AG04450 (cell line): ENCODE results near the gene USH2A. TPM values are rescaled to one million over a fixed set of nuclear protein-coding genes. Genes with fewer than 3 reads are reported as not detected.

Source experiments
- CTCF ChIA-PET: fragments of 300-600, 350-600 bp; formaldehyde crosslinking; extraction: SDS; loops from one replicate; lab custom pipeline; 2022; ENCODE audit warnings: antibody characterized with exemption, inconsistent platforms; lab: Charles Lee
- POLR2A ChIA-PET: fragments of 350-600 bp; formaldehyde crosslinking; extraction: SDS; loops from one replicate; lab custom pipeline; 2021; ENCODE audit warnings: antibody characterized with exemption, inconsistent platforms; lab: Yijun Ruan, JAX
- DNase-seq: peaks from one replicate; pipeline ENCODE4 v3.0.0-alpha.2; 2011; ENCODE audit warnings: low read depth, low spot score
- H3K27ac ChIP-seq: one replicate; pipeline ENCODE4 v1.5.1; 2012; ENCODE audit warnings: low read depth, low read length, control low read depth
- H3K27me3 ChIP-seq: one replicate; pipeline ENCODE4 v1.6.0; 2012; ENCODE audit warnings: low read length; ENCODE audit not compliant: control insufficient read depth, insufficient read depth
- H3K4me3 ChIP-seq: 2 replicates; pipeline ENCODE4 v1.5.1; 2011; ENCODE audit warnings: mild to moderate bottlenecking, low read depth, low read length, control low read depth
- H3K9me3 ChIP-seq: 2 replicates; pipeline ENCODE4 v1.5.1; 2012; ENCODE audit warnings: low read length; ENCODE audit not compliant: control insufficient read depth, insufficient read depth
- CTCF ChIP-seq: IDR thresholded peaks from 2 replicates; pipeline ENCODE4 v1.5.1; 2011; ENCODE audit warnings: low read depth, low read length, control low read depth, inconsistent platforms
- polyA plus RNA-seq: library from polyadenylated mRNA; depleted of rRNA; stranded (reverse); fragments of >200 nt; gene quantifications from 2 replicates; pipeline ENCODE4 v1.2.3, GENCODE V29; 2011

The USH2A gene
- polyA plus RNA-seq, 1 experiment = 0.01 TPM

- no peaks in the 10 kb centered on the region; the same call in 1 of the 2 replicates for H3K9me3 ChIP-seq
- no peak overlapping the region for H3K4me3 ChIP-seq
- CTCF ChIA-PET = interaction anchor here (1.0 to 1.1 kb wide), 2 partner anchors 16 to 23 kb away, joined by 3 read pairs; no protein-coding TSS in a partner anchor
- no peak for TF ChIP-seq CTCF
- H3K27me3 ChIP-seq = no peaks in the 10 kb centered on the region
- H3K27ac ChIP-seq = no peak overlapping the region
- no peak for DNase-seq
- POLR2A ChIA-PET = no interaction called here
Observed at GRCh38 chr1:215590779-215591491, 832.3 kb downstream of the USH2A start.

GRCh38 chr1:215589650-215590435 lies 833.4 kb downstream of the USH2A start:
- H3K9me3 ChIP-seq = no peaks in the 10 kb centered on the region; the same call in 1 of the 2 replicates
- no peaks in the 10 kb centered on the region for H3K27me3 ChIP-seq
- no peak for TF ChIP-seq CTCF
- ChIA-PET CTCF (interaction anchor here (1.1 kb wide), 1 partner anchor 22 kb away, joined by 3 read pairs; no protein-coding TSS in a partner anchor), POLR2A (no interaction called here)
- no peak for DNase-seq
- H3K4me3 ChIP-seq = no peak overlapping the region
- no peak overlapping the region for H3K27ac ChIP-seq

- CTCF ChIA-PET = no interaction called here
- no peaks in the 10 kb centered on the region for H3K9me3 ChIP-seq
- POLR2A ChIA-PET = no interaction called here
- no peak overlapping the region for H3K27ac ChIP-seq
- no peak for DNase-seq
- H3K4me3 ChIP-seq = no peak overlapping the region
- TF ChIP-seq CTCF = no peak
- no peaks in the 10 kb centered on the region for H3K27me3 ChIP-seq
Observed at GRCh38 chr1:215584389-215584788, 838.9 kb downstream of the USH2A start.

- no peak overlapping the region for H3K4me3 ChIP-seq
- CTCF ChIA-PET = no interaction called here
- DNase-seq = no peak
- no peak for TF ChIP-seq CTCF
- H3K9me3 ChIP-seq = no peaks in the 10 kb centered on the region
- POLR2A ChIA-PET = no interaction called here
- no peak overlapping the region for H3K27ac ChIP-seq
- H3K27me3 ChIP-seq = no peaks in the 10 kb centered on the region
Observed at GRCh38 chr1:215583185-215583749, 840.0 kb downstream of the USH2A start.

GRCh38 chr1:215581896-215582295 lies 841.4 kb downstream of the USH2A start:
- ChIA-PET POLR2A (no interaction called here), CTCF (no interaction called here)

More at GRCh38 chr1:215581896-215582295, 841.4 kb downstream of the USH2A start:
- Histone ChIP-seq H3K27ac (no peak overlapping the region), H3K4me3 (no peak overlapping the region), H3K9me3 (no peaks in the 10 kb centered on the region), H3K27me3 (no peaks in the 10 kb centered on the region)
- no peak for DNase-seq
- TF ChIP-seq CTCF = no peak
